B cell (primary cell): ENCODE results near the gene HNF1B. TPM values are rescaled to one million over a fixed set of nuclear protein-coding genes. Genes with fewer than 3 reads are reported as not detected.

Experiments
- ATAC-seq: fragments of 200-7000 bp; cut with Tn5 transposase; one replicate; pipeline ENCODE4 v1.10.0; 2021; ENCODE audit warnings: low read depth, mild to moderate bottlenecking, moderate number of reproducible peaks, moderate library complexity
- CTCF ChIA-PET: fragments of 350-600 bp; sonication (Branson Sonifier 250); formaldehyde crosslinking; loops from one replicate; lab custom pipeline; 2021; ENCODE audit warnings: antibody characterized with exemption, inconsistent platforms; lab: Charles Lee
- POLR2A ChIA-PET: fragments of 350-600 bp; sonication (Branson Sonifier 250); formaldehyde crosslinking; loops from one replicate; lab custom pipeline; 2021; ENCODE audit warnings: antibody characterized with exemption; lab: Charles Lee
- DNase-seq: peaks from one replicate; pipeline ENCODE4 v3.0.0; 2013
- H2AFZ ChIP-seq: 2 replicates; pipeline ENCODE4 v1.6.1; 2012; ENCODE audit warnings: mild to moderate bottlenecking, low read depth, low read length; ENCODE audit not compliant: insufficient read depth, poor library complexity, severe bottlenecking
- H3K27ac ChIP-seq, 2 donors: 1 replicate in 1 of 2; 2 replicates in 1 of 2; pipeline ENCODE4 v1.5.1; 2012 to 2013; ENCODE audit warnings: low read length in 2 of 2, mild to moderate bottlenecking in 2 of 2, moderate library complexity in 1 of 2
- H3K27me3 ChIP-seq, 4 experiments: fragments of 200-600 bp in 1 of 4; sonication (generic) in 1 of 4; replicated peaks in 1 of 4; 1 replicate in 2 of 4; 2 replicates in 2 of 4; pipeline versions ENCODE4 v1.6.1 to v1.7.0; 2013 to 2016; ENCODE audit warnings: low read length in 3 of 4, mild to moderate bottlenecking in 2 of 4, mixed read lengths in 1 of 4, moderate library complexity in 1 of 4; ENCODE audit not compliant: insufficient read depth in 4 of 4, control insufficient read depth in 3 of 4; ENCODE audit errors: control extremely low read depth in 1 of 4
- H3K36me3 ChIP-seq, 2 experiments: replicated peaks in 1 of 2; 1 replicate in 1 of 2; 2 replicates in 1 of 2; pipeline versions ENCODE4 v1.6.1 to v1.7.1; 2013; ENCODE audit warnings: low read length in 1 of 2; ENCODE audit not compliant: insufficient read depth in 2 of 2, control insufficient read depth in 1 of 2; ENCODE audit errors: control extremely low read depth in 1 of 2, extremely low read depth in 1 of 2
- H3K4me1 ChIP-seq, 2 donors: fragments of 200-600 bp in 1 of 2; sonication (generic) in 1 of 2; 1 replicate in 1 of 2; 2 replicates in 1 of 2; pipeline versions ENCODE4 v1.5.1 to v1.6.1; 2013 to 2017; ENCODE audit warnings: low read length in 2 of 2; ENCODE audit not compliant: control insufficient read depth in 2 of 2, insufficient read depth in 2 of 2
- H3K4me2 ChIP-seq: replicated peaks from 2 replicates; pipeline ENCODE3; 2012; ENCODE audit warnings: mild to moderate bottlenecking, low read depth, low read length; ENCODE audit not compliant: poor library complexity, severe bottlenecking
- H3K4me3 ChIP-seq, 5 experiments: fragments of 200-600 bp in 1 of 5; sonication (generic) in 1 of 5; 1 replicate in 3 of 5; 2 replicates in 2 of 5; pipeline versions ENCODE4 v1.5.1 to v1.7.0; 2011 to 2016; ENCODE audit warnings: low read length in 4 of 5, mild to moderate bottlenecking in 4 of 5, low read depth in 2 of 5, control low read depth in 1 of 5, moderate library complexity in 1 of 5; ENCODE audit not compliant: insufficient read depth in 1 of 5; ENCODE audit errors: control extremely low read depth in 1 of 5, extremely low read depth in 1 of 5
- H3K79me2 ChIP-seq: fragments of 200-600 bp; sonication (generic); one replicate; pipeline ENCODE4 v1.6.0; 2016; ENCODE audit warnings: low read length; ENCODE audit not compliant: control insufficient read depth, insufficient read depth
- H3K9ac ChIP-seq: fragments of 200-600 bp; sonication (generic); 2 replicates; pipeline ENCODE4 v1.6.1; 2017; ENCODE audit warnings: mild to moderate bottlenecking, low read length, moderate library complexity
- H3K9me3 ChIP-seq, 3 donors: one replicate each; pipeline versions ENCODE4 v1.6.1 to v1.7.1; 2013; ENCODE audit warnings: low read length in 2 of 3; ENCODE audit not compliant: control insufficient read depth in 2 of 3, insufficient read depth in 1 of 3; ENCODE audit errors: control extremely low read depth in 1 of 3
- H4K20me1 ChIP-seq: 2 replicates; pipeline ENCODE4 v1.6.0; 2012; ENCODE audit warnings: mild to moderate bottlenecking, low read length; ENCODE audit not compliant: insufficient read depth, control insufficient read depth, poor library complexity, severe bottlenecking
- H3K27ac Mint-ChIP-seq: one replicate; pipeline ENCODE4 v1.8.0; 2021; ENCODE audit warnings: mixed read lengths
- H3K27me3 Mint-ChIP-seq: one replicate; pipeline ENCODE4 v1.8.0; 2021; ENCODE audit warnings: mixed read lengths
- H3K4me1 Mint-ChIP-seq: one replicate; pipeline ENCODE4 v1.8.0; 2021; ENCODE audit warnings: mixed read lengths
- H3K4me3 Mint-ChIP-seq: one replicate; pipeline ENCODE4 v1.8.0; 2021; ENCODE audit warnings: mixed read lengths
- H3K9me3 Mint-ChIP-seq: one replicate; pipeline ENCODE4 v1.8.0; 2022; ENCODE audit warnings: mixed read lengths; ENCODE audit not compliant: insufficient read depth
- CTCF ChIP-seq: fragments of 200-600 bp; IDR thresholded peaks from one replicate; pipeline ENCODE4 v1.8.0; 2022; ENCODE audit warnings: antibody characterized with exemption, mild to moderate bottlenecking
- EZH2 ChIP-seq: IDR thresholded peaks from 2 replicates; pipeline ENCODE4 v1.6.1; 2012; ENCODE audit warnings: borderline replicate concordance, low read depth, mild to moderate bottlenecking, moderate library complexity, low read length; ENCODE audit not compliant: insufficient read depth, poor library complexity, severe bottlenecking
- WGBS: methylation state at CpG from one replicate; pipeline ENCODE4 v1.1.5; 2013; ENCODE audit warnings: missing lambda C conversion rate; ENCODE audit not compliant: insufficient coverage; 5-methylcytosine and 5-hydroxymethylcytosine counted together
- intact Hi-C: fragments of 100-400 bp; cut with micrococcal nuclease; formaldehyde crosslinking; loops from one replicate; pipeline ENCODE4 v1.10.0; 2022
- polyA minus RNA-seq: library from RNA; depleted of rRNA, polyadenylated mRNA; stranded (reverse); fragments of >200 nt; gene quantifications from 2 replicates; pipeline ENCODE4 v1.2.3, GENCODE V29; 2012
- polyA plus RNA-seq: library from polyadenylated mRNA; depleted of rRNA; stranded (reverse); fragments of >200 nt; gene quantifications from 2 replicates; pipeline ENCODE4 v1.2.3, GENCODE V29; 2012
- total RNA-seq, 2 donors: library from RNA; stranded (reverse); fragments of 120-200 nt in 1 of 2; gene quantifications; 1 replicate in 1 of 2; 2 replicates in 1 of 2; pipeline versions ENCODE4 v1.2.3 to v1.2.4, GENCODE V29; 2013 to 2022

The HNF1B gene
- total RNA-seq (1.5 and 1.6 TPM in 2 replicates), polyA plus RNA-seq (not detected in 2 replicates), polyA minus RNA-seq (0.21 TPM in 1 of 2 replicates, not detected in the other)
- total RNA-seq (2013): 0.02 TPM

GRCh38 chr17:37744961-37745800 is at the start of gene HNF1B:
Gene HNF1B, minus strand, starts transcription at chr17:37745059. Its CDS starts 175 bp downstream, at chr17:37744884.
- 5% methylated on average over 25 of the region's 35 CpGs for WGBS
- Histone ChIP-seq H3K4me1 (peaks cover 51 to 62% of the 10 kb centered on the region in 2 donors), H3K36me3 (no peaks in the 10 kb centered on the region), H3K27ac (no peak within 1 kb of the TSS), H3K9ac (peak within 1 kb of the TSS; percentile 55), H3K79me2 (no peaks in the 10 kb centered on the region), H3K9me3 (peaks cover 0 to 27% (median 0%) of the 10 kb centered on the region in 3 donors), H2AFZ (peak within 1 kb of the TSS; percentile 20), H3K4me2 (peak within 1 kb of the TSS; percentile 81), H3K27me3 (peaks cover 0 to 84% (median 61%) of the 10 kb centered on the region in 4 experiments), H3K4me3 (peak within 1 kb of the TSS; percentile 13 to 46 (median 41)), H4K20me1 (no peaks in the 10 kb centered on the region)
- Mint-ChIP-seq H3K9me3 (no peaks in the 10 kb centered on the region), H3K4me3 (peak within 1 kb of the TSS; percentile 84), H3K27me3 (peaks cover 56% of the 10 kb centered on the region), H3K27ac (peak within 1 kb of the TSS; percentile 73), H3K4me1 (peaks cover 42% of the 10 kb centered on the region)
- ChIA-PET CTCF (interaction anchor here (0.6 to 2.6 kb wide), 3 partner anchors 41 to 46 kb away, joined by 4 to 13 read pairs (median 6); no protein-coding TSS in a partner anchor), POLR2A (interaction anchor here (0.9 to 1.5 kb wide), 2 partner anchors 20 to 29 kb away, joined by 3 read pairs; no protein-coding TSS in a partner anchor)
- ATAC-seq (peak; percentile 81), DNase-seq (peak; percentile 90)
- no peak for TF ChIP-seq CTCF
- TF ChIP-seq EZH2: no peak
- intact Hi-C loops: loop anchor here (1.0 to 10.0 kb wide), 5 partner anchors 29 to 1260 kb away; partner anchors contain the start of genes AATF and ZNHIT3
